IPS-NIHi7 (cell line): ENCODE results near the gene BTBD19.
"Not testable (repeated sequence)": the region's sequence is repeated elsewhere in the genome, so short reads cannot be mapped to it uniquely, and the experiment has no call there.

Experiments
- DNase-seq: peaks from one replicate; pipeline ENCODE4 v3.0.0; 2012; ENCODE audit warnings: mixed read lengths; ENCODE audit errors: extremely low spot score

BTBD19 gene

DNA sequence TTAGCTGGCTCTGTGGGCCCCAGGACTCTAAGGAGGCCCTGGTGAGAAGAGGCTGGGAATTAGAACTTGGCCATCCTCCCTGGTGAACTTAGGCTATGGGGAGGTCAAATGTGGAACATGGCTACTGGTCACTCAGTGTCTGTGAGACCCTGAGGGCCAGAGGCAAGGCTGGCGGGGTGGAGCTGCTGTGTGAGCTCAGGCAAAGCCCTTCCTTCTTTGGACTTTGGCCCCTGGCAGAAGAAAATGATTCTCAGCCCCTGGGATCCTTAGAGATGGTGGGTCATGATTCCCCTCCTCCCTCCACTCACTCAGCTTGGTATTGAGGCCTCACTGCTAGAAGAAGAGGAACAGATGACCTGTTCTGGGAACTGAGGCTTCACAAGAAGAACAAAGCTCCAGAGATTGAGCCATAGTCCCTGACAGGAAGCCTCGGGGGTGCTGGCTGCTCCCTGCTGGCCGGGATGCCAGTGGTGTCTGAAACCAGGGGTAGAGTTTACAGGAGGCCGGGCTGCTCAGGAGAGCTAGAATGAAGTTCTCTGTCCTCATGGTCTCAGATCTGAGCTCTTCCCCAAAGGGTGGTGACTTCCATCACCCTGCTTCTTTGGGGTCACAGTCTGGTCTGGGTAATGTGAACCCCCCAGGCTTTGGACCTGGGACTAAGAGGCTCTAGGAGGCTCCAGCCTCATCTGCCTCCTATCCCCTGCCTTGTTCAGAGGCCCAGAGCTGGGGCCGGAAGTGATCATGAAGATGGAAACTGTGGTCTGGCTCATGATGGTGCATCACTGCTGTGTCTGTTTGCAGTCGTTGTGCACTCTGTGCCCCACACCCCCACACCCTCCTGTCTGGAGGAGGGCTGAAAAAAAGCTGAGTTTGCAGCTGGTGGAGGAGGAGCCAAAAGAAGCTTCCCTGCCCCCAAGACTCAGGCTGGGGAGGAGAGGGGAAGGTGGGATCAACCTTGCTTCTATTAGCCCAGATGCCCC is 905 bp downstream of the BTBD19 start:
- DNase-seq: no peak

DNA sequence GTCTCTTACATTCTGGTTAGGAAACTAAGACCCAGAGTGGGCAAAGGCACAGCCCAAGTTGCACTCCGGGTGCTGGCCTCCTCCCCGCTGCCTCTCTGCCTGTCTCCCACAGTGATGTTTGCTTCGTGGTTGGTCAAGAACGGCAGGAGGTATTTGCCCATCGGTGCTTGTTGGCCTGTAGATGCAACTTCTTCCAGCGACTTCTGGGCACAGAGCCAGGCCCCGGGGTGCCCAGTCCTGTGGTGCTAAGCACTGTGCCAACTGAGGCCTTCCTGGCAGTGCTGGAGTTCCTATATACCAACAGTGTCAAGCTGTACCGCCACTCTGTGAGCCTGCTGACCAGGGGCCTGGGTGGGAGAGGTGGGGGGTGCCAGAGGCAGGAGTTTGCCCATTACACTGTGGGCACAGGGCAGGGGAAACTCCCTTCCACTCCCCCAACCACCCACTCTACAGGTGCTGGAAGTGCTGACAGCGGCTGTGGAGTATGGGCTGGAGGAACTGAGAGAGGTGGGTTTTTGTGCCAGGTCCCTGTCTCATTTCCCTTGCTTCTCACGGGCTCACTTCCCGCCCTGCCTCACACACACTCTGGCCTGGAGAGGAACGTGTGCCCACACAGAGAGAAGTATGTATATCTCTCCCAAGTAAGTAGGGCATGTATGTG is 1.9 kb downstream of the BTBD19 start:
- no peak for DNase-seq

GRCh38 chr1:44810762-44811105 is 2.4 kb downstream of the BTBD19 start:
- not testable (repeated sequence) for DNase-seq

GRCh38 chr1:44811234-44811633 is 2.9 kb downstream of the BTBD19 start:
- no peak for DNase-seq

GRCh38 chr1:44812822-44813543 is 4.7 kb downstream of the BTBD19 start:
- peak; percentile 32 for DNase-seq

- not testable (repeated sequence) for DNase-seq
Observed at GRCh38 chr1:44815926-44816325, 7.6 kb downstream of the BTBD19 start.

GRCh38 chr1:44817307-44817706 is 9.0 kb downstream of the BTBD19 start:
- DNase-seq: no peak

GRCh38 chr1:44817771-44818495 is 9.6 kb downstream of the BTBD19 start:
- DNase-seq: no peak

DNA sequence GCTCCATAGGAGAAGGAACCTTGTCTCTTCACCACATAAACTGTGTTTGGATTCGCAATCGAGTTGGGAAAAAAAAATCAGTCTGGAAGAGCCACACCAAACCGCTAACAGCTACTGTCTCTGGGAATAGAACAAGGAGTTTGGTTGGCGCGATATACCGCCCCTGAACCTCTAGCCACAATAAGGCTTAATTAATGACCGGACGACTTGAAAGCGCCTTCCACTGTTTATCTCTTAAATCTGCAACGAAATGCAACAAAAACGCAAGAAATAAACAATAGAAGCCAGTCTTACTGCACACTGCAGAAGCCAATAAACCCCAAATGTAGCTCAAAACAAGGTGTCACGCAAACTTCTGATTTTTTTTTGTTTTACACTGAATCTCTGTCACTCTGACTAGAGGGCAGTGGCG is 10.9 kb downstream of the BTBD19 start:
- no peak for DNase-seq

- peak; percentile 86 for DNase-seq
Observed at GRCh38 chr1:44819608-44820327, 11.4 kb downstream of the BTBD19 start.

DNA sequence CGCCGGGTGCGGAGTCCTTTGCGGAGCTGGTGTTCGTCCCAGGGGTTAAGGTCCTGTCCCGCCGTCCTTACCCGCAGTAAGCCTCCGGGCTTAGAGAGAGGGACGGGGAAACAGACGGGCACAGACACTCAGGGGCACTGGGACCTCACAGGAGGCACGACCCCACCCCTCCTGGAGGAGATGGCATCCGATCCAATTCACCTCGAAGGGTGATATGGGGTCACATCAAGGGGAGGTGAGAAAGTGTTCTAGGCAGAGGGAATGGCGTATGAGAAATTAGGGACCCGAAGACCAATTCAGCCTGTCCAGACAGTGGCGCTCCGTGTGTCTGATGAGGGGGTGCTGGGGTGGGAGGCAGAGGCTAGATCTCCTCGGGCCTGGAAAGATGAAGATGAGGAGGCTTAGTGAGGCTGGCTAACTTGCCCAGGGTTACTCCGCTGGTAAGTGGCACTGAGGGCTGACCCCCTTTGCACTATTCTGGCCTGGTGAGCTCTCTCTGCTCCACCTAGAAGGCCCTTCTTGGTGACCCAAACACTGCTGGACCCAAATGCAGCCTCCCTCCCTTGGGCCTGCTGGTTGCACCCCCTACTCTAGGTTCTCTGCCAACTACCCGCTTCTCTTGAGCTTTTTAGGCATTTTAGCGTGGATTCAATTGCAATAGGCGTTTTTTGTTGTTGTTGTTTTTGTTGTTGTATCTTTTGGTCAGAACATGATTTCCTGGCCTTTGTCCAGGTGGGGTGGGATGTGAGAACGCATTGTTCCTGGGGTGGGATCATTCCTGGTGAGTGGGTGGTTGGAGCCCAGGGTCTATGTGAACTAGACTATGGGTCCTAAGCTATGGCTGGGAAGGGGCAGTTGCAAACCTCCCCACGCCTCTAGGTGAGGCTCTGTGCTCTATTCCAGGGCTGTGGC is 12.3 kb downstream of the BTBD19 start:
- DNase-seq: no peak

DNA sequence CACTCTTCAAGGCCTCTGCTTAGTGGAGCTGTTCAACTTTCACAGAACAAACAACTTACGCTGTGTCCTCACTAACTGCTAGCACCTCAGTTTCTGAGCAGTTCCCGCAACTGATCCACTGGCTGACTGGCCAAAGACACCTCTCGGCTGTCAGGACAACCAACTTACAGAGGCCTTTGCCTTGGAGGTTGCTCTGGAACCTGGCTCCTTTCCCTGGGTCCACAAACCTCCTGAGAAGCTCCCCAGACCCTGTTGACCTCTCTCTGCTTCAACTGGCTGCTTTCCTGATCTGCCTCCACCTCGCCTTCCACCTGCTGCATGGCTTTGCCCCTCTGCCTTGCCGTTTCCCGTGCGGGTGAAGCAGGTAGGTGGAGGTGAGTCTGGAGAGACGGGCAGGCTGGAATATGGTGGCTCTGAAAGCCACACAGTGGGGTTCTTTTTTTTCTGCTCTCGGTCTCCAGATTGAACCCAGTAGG is 13.0 kb downstream of the BTBD19 start:
- no peak for DNase-seq

DNA sequence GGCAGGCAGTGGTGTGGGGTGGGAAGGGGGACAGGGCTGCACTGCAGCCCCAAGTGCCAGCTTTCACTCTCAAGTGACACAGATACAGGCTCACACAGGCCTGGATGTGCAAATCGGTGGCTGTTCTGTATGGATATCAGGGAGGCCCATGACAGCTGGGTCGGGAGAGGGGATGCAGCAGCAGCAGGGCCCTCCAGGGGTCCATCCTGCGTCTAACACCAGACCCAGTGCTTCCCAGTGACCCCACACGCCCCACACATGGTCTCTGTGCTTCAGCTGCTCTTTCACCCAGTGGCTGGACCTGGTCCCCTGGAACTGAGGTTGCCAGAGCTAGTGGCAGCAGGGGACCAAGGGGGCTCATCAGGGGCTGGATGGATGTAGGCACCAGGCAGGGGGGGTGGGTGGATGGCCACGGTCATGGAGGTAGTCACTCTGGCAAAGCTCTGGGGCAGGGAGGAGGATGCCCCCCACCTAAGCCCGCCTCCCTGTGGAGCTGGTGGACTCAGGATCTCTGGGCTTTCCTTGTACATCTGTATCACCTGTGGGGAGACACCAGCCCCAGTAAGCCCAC is 13.9 kb downstream of the BTBD19 start:
- no peak for DNase-seq

GRCh38 chr1:44822981-44823451 is 14.7 kb downstream of the BTBD19 start:
- DNase-seq: no peak

DNA sequence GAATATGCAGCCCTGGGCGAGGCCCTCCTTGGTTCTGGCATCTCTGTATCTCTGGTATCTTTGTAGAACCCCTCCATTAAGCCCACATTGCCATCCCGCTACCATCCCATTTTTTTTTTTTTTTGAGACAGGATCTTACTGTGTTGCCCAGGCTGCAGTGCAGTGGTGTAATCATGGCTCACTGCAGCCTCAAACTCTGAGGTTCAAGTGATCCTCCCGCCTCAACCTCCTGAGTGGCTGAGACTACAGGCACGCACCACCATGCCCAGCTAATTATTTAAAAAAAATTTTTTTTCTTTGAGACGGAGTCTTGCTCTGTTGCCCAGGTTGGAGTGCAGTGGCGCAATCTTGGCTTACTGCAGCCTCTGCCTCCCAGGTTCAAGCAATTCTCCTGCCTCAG is 16.1 kb downstream of the BTBD19 start:
- DNase-seq: not testable (repeated sequence)

DNA sequence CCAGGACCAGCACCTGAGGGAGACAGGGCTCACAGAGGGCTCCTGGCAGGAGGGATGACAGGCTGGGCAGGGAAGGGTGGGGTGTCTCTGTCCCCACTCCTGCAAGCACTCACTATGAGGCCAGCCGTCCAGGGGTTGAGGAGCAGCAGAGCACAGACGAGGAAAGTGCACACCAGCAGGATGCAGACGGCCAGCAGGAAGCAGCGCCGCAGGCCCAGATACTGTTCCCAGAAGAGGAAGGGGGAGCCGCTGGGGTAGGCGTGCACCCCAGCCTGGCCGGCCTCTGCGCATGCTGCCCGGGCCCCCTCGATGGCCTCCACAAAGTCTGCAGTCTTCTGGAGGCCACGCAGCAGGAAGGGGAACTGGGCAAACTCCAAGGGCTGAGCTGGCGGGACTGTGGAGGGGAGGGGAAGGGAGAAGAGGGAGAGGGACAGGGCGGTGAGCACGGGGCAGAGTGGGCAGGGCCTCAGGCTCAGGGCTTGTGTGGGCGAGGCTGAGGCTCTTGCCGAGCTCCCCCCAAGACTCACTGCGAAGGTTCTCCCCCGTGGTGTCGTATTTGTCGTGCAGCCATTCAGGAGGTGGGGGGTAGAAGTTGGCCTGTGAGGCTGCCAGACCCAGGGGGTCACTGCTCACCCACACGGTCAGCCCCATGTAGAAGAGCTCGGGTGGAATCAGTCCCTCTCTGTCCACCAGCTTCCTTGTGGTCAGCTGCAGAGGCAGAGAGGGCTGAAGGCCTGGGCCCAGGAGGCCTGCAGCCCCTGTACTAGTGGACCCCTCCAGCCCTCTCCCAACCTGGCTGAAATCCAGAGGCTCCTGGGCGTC is 18.3 kb downstream of the BTBD19 start:
- no peak for DNase-seq

- peak; percentile 56 for DNase-seq
Observed at GRCh38 chr1:44827197-44828002, 19.1 kb downstream of the BTBD19 start.
